ENCODE measurements around the gene MAG.
A peak's percentile ranks its signal among the peaks of the same experiment; 100 is the strongest.

MAG gene

DNA sequence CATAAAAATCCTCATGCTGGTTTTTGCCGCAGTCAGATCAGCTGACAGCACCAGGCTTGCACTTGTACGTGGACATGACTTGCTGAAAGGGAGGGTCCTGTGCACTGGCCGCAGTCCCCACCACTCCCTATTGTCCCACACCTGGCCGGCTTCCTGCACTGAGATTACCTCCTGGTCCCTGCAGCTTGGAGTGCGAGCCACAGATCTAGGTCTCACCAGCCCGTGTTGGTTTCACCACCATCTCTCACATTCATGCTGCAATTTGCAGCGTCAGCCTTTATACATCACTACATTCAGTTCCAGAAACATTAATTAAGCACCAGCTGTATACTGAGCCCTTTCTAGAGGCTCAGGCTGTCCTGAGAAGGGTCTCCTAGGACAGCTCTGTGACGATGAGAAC lies 22.1 kb downstream of the MAG start:
- no peak overlapping the region for H3K27ac ChIP-seq
- DNase-seq (ENCODE audit: low read depth, low spot score) = no peak

DNA sequence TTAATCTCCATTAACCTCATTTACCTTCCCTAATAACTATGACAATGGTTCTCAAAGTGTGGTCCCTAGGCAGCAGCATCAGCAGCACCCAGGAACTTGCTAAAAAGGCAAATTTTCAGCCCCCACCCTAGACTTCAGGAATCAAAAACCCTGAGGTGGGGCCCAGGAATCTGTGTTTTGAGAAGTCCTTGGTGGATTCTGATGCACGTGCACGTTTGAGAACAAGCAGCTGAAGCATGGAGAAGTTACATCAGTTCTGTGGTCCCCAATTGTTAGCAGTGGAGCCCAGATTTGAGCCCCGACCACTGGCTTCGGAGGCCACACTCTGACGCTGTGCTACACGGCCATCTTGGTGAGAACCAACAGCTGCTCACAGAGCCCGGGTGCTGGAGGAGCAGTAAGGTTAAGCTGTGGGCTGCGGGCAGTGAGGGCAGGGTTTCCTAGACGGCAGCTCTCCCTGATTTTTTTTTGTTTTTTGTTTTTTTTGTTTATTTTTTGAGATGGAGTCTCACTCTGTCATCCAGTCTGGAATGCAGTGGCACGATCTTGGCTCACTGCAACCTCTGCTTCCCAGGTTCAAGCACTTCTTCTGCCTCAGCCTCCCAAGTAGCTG lies 23.0 kb downstream of the MAG start:
- no peak for DNase-seq (ENCODE audit: low read depth, low spot score)

DNA sequence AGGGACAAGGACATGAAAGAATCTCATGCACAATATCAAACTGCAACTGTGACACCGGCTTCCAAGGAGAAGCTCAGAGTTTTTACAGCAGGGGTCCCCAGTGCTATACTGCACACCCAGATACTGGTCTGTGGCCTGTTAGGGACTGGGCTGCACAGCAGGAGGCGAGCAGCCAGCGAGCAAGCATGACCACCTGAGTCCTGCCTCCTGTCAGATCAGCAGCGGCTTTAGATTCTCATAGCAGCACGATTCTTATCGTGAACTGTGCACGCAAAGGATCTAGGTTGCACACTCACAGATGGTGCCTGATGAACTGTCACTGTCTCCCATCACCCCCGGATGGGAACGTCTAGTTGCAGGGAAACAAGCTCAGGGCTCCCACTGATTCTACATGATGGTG lies 23.9 kb downstream of the MAG start:
- no peak for DNase-seq (ENCODE audit: low read depth, low spot score)
- no peak overlapping the region for H3K27ac ChIP-seq

More for the DNA sequence above, 23.0 kb downstream of the MAG start:
- H3K27ac ChIP-seq = no peak overlapping the region

DNA sequence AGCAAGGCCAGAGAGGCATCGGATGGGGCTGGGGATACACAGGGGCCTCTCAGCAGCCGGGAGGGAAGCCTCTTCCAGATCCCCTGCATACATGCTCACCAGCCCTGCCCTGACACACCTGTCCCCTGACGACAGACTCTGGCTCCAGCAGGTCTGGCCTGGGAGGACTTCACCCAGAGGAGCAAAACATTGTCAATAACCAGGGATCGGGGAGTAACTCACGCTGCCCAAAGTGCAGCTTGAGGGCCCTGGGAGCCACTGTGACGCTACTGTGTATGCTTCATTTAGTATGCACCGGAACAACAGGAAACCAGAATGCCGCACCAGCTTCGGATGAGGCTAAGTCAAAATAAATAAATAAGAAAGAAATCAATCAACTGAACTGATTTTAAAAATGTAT lies 24.6 kb downstream of the MAG start:
- H3K27ac ChIP-seq = no peak overlapping the region
- DNase-seq (ENCODE audit: low read depth, low spot score) = no peak

DNA sequence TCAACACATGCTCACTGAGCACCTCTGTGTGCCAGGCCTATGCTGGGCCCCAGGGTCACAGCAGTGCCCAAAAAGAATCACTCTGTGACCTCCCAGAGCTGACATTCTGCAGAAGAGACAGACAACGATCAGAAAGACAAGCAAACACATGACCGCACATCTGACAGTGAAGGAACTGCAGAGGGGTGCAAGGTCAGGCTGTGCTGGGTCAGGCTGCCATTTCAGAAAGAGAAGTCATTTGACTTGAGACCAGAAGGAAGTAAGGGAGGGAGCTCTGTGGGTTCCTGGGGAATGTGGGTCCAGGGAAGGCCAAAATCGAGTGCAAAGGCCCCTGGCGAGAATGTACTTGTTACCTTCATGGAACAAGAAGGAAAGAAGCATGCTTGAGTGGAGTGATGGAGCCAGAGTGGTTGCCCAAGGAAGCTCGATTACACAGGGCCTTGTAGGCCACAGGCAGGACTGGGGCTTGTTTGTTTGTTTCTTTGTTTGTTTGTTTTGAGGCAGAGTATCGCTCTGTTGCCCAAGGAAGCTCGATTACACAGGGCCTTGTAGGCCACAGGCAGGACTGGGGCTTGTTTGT lies 25.6 kb downstream of the MAG start:
- DNase-seq (ENCODE audit: low read depth, low spot score) = no peak
- no peak overlapping the region for H3K27ac ChIP-seq

DNA sequence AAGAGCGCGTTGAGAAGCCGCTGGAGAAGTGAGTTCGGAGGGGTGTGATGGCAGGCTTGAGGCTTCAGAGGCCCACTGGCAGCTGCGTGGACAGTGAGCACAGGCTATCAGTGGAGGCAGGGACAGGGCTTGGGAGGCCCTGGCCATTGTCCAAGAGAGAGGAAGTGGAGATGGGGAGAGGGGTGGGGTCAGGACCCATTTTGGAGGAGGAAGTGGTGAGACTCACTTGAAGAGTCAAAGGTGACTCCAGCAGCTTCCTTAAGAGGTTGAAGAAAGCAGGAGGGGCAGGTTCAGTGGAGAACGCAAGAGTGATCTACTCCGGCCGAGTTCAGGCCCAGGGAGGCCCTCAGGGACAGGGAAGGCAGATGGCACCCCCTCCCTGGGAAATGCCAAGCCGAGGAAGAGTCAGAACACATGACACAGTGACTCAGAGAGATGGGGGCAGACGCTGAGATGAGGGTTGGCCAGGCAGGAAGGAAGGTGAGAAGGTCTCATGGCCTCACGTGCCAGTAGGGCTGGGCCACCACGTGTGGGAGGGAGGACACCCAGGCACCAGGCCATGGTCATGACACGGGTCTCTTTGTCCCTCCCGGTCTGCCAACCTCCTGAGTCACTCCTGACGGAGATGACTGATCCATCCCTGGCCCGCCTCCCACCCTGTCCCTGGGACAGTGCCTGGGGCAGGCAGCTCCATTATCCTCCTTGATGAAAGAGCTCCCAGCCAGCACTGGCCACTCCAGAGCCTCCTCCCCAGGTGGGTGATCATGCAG lies 26.9 kb downstream of the MAG start:
- DNase-seq (ENCODE audit: low read depth, low spot score) = peak; percentile 71
- peak overlapping the region; percentile 68 for H3K27ac ChIP-seq

DNA sequence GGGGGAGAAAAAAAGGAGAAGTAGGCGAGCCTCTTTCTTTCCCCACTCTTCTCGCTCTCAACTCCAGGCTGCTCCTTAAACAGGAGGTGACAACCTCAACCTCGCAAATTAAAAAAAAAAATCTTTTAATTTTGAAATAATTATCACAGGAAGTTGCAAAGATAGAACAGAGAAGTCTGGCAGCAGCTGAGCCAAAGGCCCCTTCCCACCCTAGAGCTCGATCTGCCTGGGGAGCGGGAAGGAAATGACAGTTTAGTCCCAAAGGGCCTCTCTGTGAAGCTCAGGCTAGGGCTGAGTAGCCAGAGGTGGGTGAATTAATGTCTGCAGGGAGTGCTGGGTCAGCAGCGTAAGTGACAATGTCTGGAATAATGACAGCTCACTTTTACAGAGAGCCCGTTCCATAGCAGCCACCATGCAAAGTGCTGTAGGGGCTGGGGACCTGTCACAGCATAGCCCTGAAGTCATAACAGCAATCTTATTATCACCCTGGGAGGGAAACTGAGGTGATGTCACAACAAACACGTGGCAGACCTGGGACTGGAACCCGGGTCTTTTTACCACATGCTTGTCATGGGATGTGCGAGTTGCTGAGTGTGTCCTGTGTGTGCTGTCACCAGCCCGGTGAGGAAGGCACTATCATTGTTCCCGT lies 28.2 kb downstream of the MAG start:
- H3K27ac ChIP-seq = no peak overlapping the region
- DNase-seq (ENCODE audit: low read depth, low spot score) = no peak

DNA sequence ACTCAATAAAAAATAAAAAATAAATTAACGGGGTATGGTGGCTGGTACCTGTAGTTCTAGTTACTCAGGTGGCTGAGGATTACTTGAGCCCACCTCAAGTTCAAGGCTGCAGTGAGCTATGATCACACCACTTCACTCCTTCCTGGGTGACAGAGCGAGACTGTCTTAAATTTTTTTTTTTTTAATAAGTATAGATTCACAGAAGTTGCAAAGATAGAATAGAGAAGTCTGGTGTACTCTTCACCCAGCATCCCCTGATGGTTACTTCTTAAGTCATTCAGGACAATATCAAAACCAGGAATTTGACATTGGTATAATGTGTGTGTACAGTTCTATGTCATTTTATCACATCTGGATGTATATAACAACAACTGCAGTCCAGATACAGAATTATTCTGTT lies 29.3 kb downstream of the MAG start:
- H3K27ac ChIP-seq = no peak overlapping the region
- no peak for DNase-seq (ENCODE audit: low read depth, low spot score)

DNA sequence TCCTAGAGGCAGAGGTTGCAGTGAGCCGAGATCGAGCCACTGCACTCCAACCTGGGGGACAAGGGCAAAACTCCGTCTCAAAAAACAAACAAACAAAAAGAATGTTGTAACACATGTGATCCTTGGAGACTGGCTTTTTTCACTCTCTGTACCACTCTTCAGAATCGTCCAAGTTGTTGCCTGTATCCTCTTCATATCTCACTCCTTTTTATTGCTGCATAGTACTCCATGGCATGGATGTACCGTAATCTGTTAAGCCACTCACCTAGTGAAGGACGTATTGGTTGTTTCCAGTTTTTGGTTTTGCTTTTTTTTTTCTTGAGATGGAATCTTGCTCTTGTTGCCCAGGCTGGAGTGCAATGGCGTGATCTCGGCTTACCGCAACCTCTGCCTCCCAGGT lies 30.1 kb downstream of the MAG start:
- DNase-seq (ENCODE audit: low read depth, low spot score) = no peak
- no peak overlapping the region for H3K27ac ChIP-seq

DNA sequence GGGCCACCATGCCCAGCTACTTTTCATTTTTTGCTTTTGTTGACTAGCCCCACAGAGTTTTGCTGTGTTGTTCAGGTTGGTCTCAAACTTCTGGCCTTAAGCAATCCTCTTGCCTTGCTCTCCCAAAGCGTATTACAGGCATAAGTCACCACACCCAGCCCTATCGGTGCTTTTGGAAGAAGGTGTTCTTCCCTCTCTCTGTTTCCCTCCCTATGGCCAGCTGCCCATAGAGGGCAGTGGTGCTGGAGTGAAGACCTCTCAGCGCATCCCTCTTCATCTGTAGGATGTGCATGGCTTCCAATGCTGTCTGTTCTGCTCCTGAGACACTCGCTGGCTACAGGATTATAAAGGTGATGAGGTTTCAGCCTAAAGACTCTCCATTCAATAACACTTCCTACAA lies 35.7 kb downstream of the MAG start:
- H3K27ac ChIP-seq = no peak overlapping the region
- DNase-seq (ENCODE audit: low read depth, low spot score) = no peak

DNA sequence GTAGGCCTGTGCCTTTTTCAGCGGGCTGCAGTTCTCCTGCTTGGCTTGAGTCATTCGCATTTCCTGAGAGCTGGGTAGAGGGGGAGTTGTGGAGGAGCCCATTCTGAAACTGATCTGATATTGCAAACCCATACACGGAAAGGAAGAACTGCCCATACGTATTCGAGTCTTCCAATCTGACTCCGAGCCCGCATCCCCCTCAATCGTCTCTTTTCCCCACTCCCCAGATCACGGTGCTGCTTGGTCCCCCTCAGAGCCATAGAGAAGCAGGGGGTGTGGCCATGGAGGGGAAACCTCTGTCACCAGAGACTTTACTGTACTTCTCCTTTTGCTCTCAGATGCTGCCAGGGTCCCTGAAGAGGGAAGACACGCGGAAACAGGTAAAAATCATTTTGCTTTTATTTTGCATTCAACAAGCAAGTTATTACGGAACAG lies 36.9 kb downstream of the MAG start, which contains the start of gene CD22:
Gene CD22, plus strand, starts transcription at position 337 of the 435 bp plus-strand sequence. CDS start 2,854 bp downstream, outside the sequence.
- no peak for DNase-seq (ENCODE audit: low read depth, low spot score)
- no peak within 1 kb of the TSS for H3K27ac ChIP-seq

DNA sequence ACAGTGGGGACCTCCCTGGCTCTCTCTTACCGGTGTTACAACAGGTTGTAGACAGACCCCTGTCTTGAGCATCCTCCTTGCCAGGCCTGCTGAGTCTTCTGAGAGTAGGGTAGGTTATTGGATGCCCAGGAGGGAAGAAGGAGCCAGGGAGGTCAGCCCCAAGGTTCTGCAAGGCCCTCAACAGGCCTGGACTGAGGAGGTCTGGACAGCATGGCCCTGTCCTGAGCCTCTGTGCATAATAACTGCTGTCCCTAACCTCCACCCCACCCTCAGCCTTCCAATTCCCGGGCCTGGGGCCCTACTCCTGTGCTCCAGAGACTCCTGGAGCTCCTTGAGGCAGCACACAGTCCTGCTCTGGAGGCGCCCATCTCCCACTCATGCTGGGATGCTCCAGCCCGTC lies 37.4 kb downstream of the MAG start:
- no peak for DNase-seq (ENCODE audit: low read depth, low spot score)
- H3K27ac ChIP-seq = no peak overlapping the region

DNA sequence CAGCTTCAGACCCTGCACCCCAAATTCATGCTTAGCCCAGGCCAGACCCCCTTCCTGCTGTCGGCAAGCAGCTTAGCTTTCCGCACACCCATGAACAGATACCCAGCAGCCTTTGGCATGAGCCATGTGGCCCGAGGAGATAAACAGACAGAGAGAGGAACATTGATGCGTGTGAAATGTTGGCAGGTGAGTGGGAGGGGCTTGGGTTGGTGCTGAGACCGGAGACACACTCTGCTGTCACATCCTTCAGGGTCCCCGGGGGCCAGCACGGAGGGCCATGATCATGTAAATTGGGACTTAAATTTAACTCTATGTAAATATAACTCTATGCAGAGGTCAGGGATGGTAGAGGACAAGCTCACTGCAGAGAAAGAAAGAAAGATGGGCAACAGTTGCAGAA lies 38.5 kb downstream of the MAG start:
- DNase-seq (ENCODE audit: low read depth, low spot score) = no peak

DNA sequence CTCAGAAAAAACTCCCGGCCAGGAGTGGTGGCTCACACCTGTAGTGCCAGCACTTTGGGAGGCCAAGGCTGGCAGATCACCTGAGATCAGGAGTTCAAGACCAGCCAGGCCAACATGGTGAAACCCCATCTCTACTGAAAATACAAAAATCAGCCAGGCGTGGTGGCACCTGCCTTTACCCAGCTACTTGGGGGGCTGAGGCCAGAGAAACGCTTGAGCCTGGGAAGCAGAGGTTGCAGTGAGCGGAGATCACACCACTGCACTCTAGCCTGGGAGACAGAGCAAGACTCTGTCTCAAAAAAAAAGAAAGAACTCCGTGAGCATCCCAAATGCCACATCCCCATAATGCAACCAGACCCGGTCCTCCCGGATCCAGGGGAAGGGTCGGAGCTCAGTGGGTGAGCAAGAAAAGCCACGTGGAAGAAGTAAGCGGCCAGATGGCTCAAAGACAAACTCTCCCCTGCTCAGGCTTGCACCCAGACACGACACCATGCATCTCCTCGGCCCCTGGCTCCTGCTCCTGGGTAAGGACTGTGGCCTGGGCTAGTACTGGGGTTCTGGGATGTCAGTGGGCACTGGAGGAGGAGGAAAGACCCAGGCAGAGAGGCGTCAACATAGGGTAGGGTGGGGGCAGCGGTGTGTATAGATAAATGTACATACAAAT lies 39.7 kb downstream of the MAG start:
- DNase-seq (ENCODE audit: low read depth, low spot score) = no peak

More for the DNA sequence above, 38.5 kb downstream of the MAG start:
- H3K27ac ChIP-seq = no peak overlapping the region

DNA sequence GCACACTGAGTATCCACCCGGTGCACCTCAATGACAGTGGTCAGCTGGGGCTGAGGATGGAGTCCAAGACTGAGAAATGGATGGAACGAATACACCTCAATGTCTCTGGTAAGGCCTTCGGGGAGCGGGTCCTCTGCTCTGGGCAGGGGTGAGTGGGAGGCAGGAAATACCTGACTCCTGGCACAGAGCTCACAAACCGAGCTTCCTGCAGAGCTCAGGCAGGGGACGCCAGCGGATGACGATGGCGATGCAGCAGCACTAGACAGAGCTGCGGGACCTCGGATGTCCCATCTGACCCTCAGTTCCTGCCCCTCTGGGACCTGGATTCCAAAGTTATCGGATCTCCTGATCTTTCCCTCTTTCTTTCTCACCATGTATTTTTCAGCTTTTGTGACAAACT lies 40.9 kb downstream of the MAG start:
- no peak for DNase-seq (ENCODE audit: low read depth, low spot score)
- no peak overlapping the region for H3K27ac ChIP-seq

More for the DNA sequence above, 39.7 kb downstream of the MAG start:
- no peak overlapping the region for H3K27ac ChIP-seq

DNA sequence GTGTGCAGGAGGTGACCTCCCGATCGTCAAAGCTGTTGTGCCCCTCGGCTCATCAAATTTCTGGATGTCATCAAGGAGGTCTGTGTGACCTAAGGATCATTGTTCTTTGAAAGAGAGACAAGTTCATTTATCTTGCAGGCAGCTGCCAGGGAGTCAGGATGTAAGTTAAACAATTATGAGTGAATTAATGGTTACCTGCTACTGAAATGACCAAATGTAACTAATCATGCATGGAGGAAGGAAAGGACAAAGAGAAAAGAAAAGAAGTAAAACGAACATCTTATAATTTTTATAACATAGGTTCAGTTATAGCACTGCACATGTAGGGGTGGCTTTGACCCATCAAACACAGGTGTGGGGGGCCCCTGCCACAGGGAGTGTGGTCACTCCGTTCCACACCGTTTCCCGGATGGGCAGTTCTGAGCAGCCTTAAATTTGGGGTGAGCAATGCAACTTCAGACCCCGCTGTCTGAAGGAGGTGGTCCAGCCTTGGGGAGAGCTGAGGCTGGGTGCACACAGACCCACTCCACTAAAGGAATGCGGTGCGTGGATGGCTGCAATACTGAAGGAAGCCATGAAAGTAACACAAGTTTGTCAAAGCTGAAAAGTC lies 42.3 kb downstream of the MAG start:
- H3K27ac ChIP-seq = no peak overlapping the region
- no peak for DNase-seq (ENCODE audit: low read depth, low spot score)

DNA sequence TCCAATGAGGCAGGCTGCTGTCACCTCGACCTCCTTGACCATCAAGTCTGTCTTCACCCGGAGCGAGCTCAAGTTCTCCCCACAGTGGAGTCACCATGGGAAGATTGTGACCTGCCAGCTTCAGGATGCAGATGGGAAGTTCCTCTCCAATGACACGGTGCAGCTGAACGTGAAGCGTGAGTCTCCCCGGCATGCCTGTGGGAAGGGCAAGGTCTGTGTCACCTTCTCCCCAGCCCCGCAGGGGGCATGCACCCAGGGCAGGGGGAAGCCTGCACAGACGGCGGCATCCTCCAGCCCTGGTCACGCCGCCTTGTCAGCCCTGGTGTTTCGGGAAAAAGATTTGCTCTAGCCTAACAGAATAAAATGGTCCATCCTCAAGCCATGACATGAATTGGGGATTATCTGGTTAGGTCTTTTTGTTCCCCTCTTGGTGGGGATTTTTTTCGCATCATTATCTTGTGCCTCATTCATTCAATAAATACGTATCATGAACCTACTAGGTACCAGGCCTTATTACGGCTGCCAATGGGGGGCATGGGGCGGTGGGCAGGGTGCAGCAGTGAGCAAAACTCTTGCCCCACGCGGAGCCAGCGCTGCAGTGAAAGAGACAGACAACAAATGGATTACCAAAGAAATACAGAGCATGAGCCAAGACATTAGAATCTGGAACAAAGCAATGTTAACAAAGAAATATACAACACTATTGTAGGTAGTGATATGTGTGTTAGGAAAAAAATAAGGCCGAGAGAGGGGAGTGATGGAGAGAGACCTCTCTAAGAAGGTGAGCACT lies 44.4 kb downstream of the MAG start:
- H3K27ac ChIP-seq = no peak overlapping the region
- DNase-seq (ENCODE audit: low read depth, low spot score) = no peak

DNA sequence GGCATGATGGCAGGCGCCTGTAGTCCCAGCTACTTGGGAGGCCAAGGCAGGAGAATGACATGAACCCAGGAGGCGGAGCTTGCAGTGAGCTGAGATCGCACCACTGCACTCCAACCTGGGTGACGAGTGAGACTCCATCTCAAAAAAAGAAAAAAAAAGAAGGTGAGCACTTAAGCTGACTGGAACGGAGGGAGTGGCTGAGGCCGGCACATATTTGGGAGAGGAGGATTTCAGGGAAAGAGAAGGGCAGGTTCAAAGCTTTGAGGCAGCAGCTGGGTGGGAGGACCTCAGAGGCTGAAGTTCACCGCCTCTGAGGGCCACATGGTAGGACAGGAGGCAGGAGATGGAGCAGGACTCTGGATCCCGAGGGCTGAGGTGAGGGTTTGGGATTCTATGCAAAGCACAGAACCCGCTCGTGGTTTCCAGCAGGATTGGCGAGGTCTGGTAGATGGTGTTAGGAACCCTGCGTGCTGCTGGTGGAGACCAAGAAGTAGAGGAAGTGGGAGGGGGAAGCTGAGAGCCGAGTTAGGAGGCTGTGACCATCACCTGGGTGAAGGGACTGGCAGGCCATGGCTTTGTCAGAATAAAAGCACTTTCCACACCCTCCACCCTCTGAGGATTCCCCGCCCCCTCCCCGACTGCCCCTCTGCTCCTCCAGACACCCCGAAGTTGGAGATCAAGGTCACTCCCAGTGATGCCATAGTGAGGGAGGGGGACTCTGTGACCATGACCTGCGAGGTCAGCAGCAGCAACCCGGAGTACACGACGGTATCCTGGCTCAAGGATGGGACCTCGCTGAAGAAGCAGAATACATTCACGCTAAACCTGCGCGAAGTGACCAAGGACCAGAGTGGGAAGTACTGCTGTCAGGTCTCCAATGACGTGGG lies 45.4 kb downstream of the MAG start:
- no peak for DNase-seq (ENCODE audit: low read depth, low spot score)

DNA sequence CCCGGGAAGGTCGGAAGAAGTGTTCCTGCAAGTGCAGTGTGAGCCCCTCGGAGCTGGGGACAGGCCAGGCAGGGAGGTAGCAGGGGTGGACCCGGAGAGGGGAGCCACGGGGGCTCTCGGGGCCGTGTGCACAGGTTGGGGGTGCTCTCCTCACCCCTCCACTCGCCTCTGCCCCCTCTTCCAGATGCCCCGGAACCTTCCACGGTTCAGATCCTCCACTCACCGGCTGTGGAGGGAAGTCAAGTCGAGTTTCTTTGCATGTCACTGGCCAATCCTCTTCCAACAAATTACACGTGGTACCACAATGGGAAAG lies 46.0 kb downstream of the MAG start:
- no peak for DNase-seq (ENCODE audit: low read depth, low spot score)
- H3K27ac ChIP-seq = no peak overlapping the region

More for the DNA sequence above, 45.4 kb downstream of the MAG start:
- no peak overlapping the region for H3K27ac ChIP-seq

Measured in epithelial cell of prostate (primary cell).